IMR-90 (cell line): ENCODE data around the gene EPB41L2.

Source experiments
- CTCF ChIP-seq: conservative IDR thresholded peaks from 2 replicates; pipeline ENCODE4 v1.5.1; 2012; ENCODE audit warnings: mild to moderate bottlenecking, low read depth, low read length, improper control_type of control experiment
- ELK1 ChIP-seq: fragments of 150-350 bp; IDR thresholded peaks from 2 replicates; pipeline ENCODE4 v1.6.1; 2016; ENCODE audit warnings: low read depth, mild to moderate bottlenecking, low read length, moderate library complexity, borderline replicate concordance
- MXI1 ChIP-seq: IDR thresholded peaks from 2 replicates; pipeline ENCODE4 v1.6.1; 2012; ENCODE audit warnings: low read depth, mild to moderate bottlenecking, low read length, moderate library complexity, borderline replicate concordance
- POLR2A ChIP-seq: IDR thresholded peaks from 2 replicates; pipeline ENCODE4 v1.6.1; 2012; ENCODE audit warnings: mild to moderate bottlenecking, low read depth, low read length
- RAD21 ChIP-seq: IDR thresholded peaks from 2 replicates; pipeline ENCODE4 v1.6.1; 2012; ENCODE audit warnings: low read length, improper control_type of control experiment
- RFX5 ChIP-seq: IDR thresholded peaks from 2 replicates; pipeline ENCODE4 v1.8.0; 2012; ENCODE audit warnings: low read depth, mild to moderate bottlenecking, low read length, moderate library complexity
- USF2 ChIP-seq: fragments of 150-350 bp; IDR thresholded peaks from 2 replicates; pipeline ENCODE4 v1.6.1; 2017; ENCODE audit warnings: mild to moderate bottlenecking, antibody characterized with exemption, low read length, low read depth

- no peak for TF ChIP-seq CTCF
- TF ChIP-seq POLR2A: no peak
- no peak for TF ChIP-seq RAD21
- no peak for TF ChIP-seq RFX5
- no peak for TF ChIP-seq ELK1
- TF ChIP-seq USF2: no peak
- TF ChIP-seq MXI1: no peak
Measured at GRCh38 chr6:130934848-130935585, 128.0 kb downstream of the EPB41L2 start.
